Body of pancreas (tissue), 4 donors: ENCODE results near the gene HOXB5. TPM values are rescaled to one million over a fixed set of nuclear protein-coding genes. Genes with fewer than 3 reads are reported as not detected.

Experiments used
- ATAC-seq: fragments of 150-250 bp; one replicate; pipeline ENCODE4 v1.9.1; 2016
- DNase-seq, 4 donors: peaks; one replicate each; pipeline ENCODE4 v3.0.0-alpha.2; 2019
- H3K27ac ChIP-seq, 4 donors: fragments of 200-600 bp; sonication (generic); 1 replicate in 3 of 4; 2 replicates in 1 of 4; pipeline versions ENCODE4 v1.5.1 to v1.6.1; 2016 to 2019; ENCODE audit warnings: mild to moderate bottlenecking in 1 of 4, mixed read lengths in 1 of 4, moderate library complexity in 1 of 4
- H3K27me3 ChIP-seq, 2 donors: fragments of 200-600 bp; sonication (generic); one replicate each; pipeline ENCODE4 v1.6.0; 2016; ENCODE audit warnings: mild to moderate bottlenecking in 1 of 2
- H3K36me3 ChIP-seq, 2 donors: fragments of 200-600 bp; sonication (generic); replicated peaks in 1 of 2; 2 replicates each; pipeline ENCODE4 v1.5.1; 2016; ENCODE audit warnings: low read depth in 2 of 2; ENCODE audit not compliant: insufficient read depth in 1 of 2
- H3K4me1 ChIP-seq: fragments of 200-600 bp; sonication (generic); one replicate; pipeline ENCODE4 v1.6.0; 2016
- H3K4me3 ChIP-seq, 2 donors: fragments of 200-600 bp; sonication (generic); 1 replicate in 1 of 2; 2 replicates in 1 of 2; pipeline ENCODE4 v1.5.1; 2016 to 2019
- H3K9me3 ChIP-seq, 3 donors: fragments of 200-600 bp; sonication (generic); 1 replicate in 2 of 3; 2 replicates in 1 of 3; pipeline ENCODE4 v1.5.1; 2016
- CTCF ChIP-seq, 7 experiments: fragments of 450-650 bp in 4 of 7; fragments of 200-600 bp in 3 of 7; sonication (generic) in 3 of 7; IDR thresholded peaks; one replicate each; pipeline ENCODE4 v1.5.1; 2016 to 2019; ENCODE audit warnings: antibody characterized with exemption in 7 of 7
- POLR2A ChIP-seq, 3 donors: fragments of 450-650 bp; IDR thresholded peaks; one replicate each; pipeline ENCODE4 v1.6.1; 2016; ENCODE audit warnings: antibody characterized with exemption in 3 of 3, mild to moderate bottlenecking in 2 of 3
- WGBS, 2 donors: methylation state at CpG; one replicate each; pipeline ENCODE4 v1.1.5; 2017; 5-methylcytosine and 5-hydroxymethylcytosine counted together
- intact Hi-C: fragments of 100-400 bp; cut with DNase I; formaldehyde crosslinking; loops from one replicate; pipeline ENCODE4 v1.15.1; 2023
- total RNA-seq, 2 donors: library from RNA; depleted of rRNA; stranded (reverse); fragments of >200 nt; gene quantifications; one replicate each; pipeline ENCODE4 v1.1.0, GENCODE V29; 2016

Gene HOXB5
- total RNA-seq, 2 donors from 2014 or later: 0.99 TPM; not detected in 1

GRCh38 chr17:48640858-48641180 is 47.2 kb upstream of the HOXB5 start:
- H3K4me1 ChIP-seq: peaks cover 16% of the 10 kb centered on the region
- H3K9me3 ChIP-seq: no peaks in the 10 kb centered on the region
- WGBS, 2 donors: 50 to 61% methylated on average over 1 of the region's 1 CpG
- no peaks in the 10 kb centered on the region for H3K36me3 ChIP-seq
- no peak overlapping the region for H3K4me3 ChIP-seq
- intact Hi-C loops: no loop called here
- no peak for ATAC-seq
- TF ChIP-seq POLR2A (IDR thresholded peaks at IDR 0.05): no peak
- no peak for TF ChIP-seq CTCF (IDR thresholded peaks at IDR 0.05)
- H3K27ac ChIP-seq: no peak overlapping the region
- peaks cover 0 to 59% of the 10 kb centered on the region in 2 donors for H3K27me3 ChIP-seq
- DNase-seq: no peak

GRCh38 chr17:48639982-48640857 is 46.6 kb upstream of the HOXB5 start:
- 54 to 57% methylated on average over 6 of the region's 6 CpGs for WGBS, 2 donors
- DNase-seq (no peak), ATAC-seq (no peak)
- H3K27me3 ChIP-seq: peaks cover 0 to 65% of the 10 kb centered on the region in 2 donors
- no peak overlapping the region for H3K27ac ChIP-seq
- TF ChIP-seq POLR2A (IDR thresholded peaks at IDR 0.05): no peak
- TF ChIP-seq CTCF (IDR thresholded peaks at IDR 0.05): no peak
- peaks cover 16% of the 10 kb centered on the region for H3K4me1 ChIP-seq
- H3K4me3 ChIP-seq: no peak overlapping the region
- no peaks in the 10 kb centered on the region for H3K9me3 ChIP-seq
- no peaks in the 10 kb centered on the region for H3K36me3 ChIP-seq
- intact Hi-C loops: no loop called here

- Histone ChIP-seq H3K27me3 (peaks cover 0 to 73% of the 10 kb centered on the region in 2 donors), H3K36me3 (no peaks in the 10 kb centered on the region), H3K27ac (no peak overlapping the region), H3K4me1 (peaks cover 16% of the 10 kb centered on the region), H3K9me3 (no peaks in the 10 kb centered on the region), H3K4me3 (no peak overlapping the region)
- 12 to 15% methylated on average over 3 to 5 of the region's 5 CpGs for WGBS, 2 donors
- intact Hi-C loops: no loop called here
- ATAC-seq: no peak
- no peak for DNase-seq
- TF ChIP-seq POLR2A (IDR thresholded peaks at IDR 0.05) (no peak), CTCF (IDR thresholded peaks at IDR 0.05) (no peak)
Observed at GRCh38 chr17:48639136-48639535, 45.6 kb upstream of the HOXB5 start.

- TF ChIP-seq POLR2A (IDR thresholded peaks at IDR 0.05): no peak
- no peak for TF ChIP-seq CTCF (IDR thresholded peaks at IDR 0.05)
- WGBS, 2 donors: 26 to 27% methylated on average over 18 of the region's 18 CpGs
- Histone ChIP-seq H3K36me3 (no peaks in the 10 kb centered on the region), H3K27ac (no peak overlapping the region), H3K9me3 (no peaks in the 10 kb centered on the region), H3K4me1 (peaks cover 19% of the 10 kb centered on the region), H3K4me3 (no peak overlapping the region), H3K27me3 (peaks cover 0 to 73% of the 10 kb centered on the region in 2 donors)
- ATAC-seq (no peak), DNase-seq (no peak)
- intact Hi-C loops: no loop called here
Observed at GRCh38 chr17:48637323-48638260, 44.0 kb upstream of the HOXB5 start.
